Bronchial epithelial cell (primary cell): ENCODE measurements around the gene GRM5. TPM values are rescaled to one million over a fixed set of nuclear protein-coding genes. Genes with fewer than 3 reads are reported as not detected.
"Not testable (repeated sequence)": the region's sequence is repeated elsewhere in the genome, so short reads cannot be mapped to it uniquely, and the experiment has no call there.

Experiments used
- DNase-seq: peaks from one replicate; pipeline ENCODE4 v3.0.0-alpha.2; 2010; ENCODE audit warnings: low read depth
- FAIRE-seq: peaks from 2 replicates; lab custom pipeline; 2011; peaks lifted over from hg19 to GRCh38; lab: Jason Lieb, UNC
- H3K27me3 ChIP-seq: 2 replicates; pipeline ENCODE4 v1.5.1; 2011; ENCODE audit warnings: low read length; ENCODE audit not compliant: control insufficient read depth, insufficient read depth
- H3K36me3 ChIP-seq: 2 replicates; pipeline ENCODE4 v1.5.1; 2011; ENCODE audit warnings: low read length; ENCODE audit not compliant: control insufficient read depth, insufficient read depth
- H3K4me3 ChIP-seq: 2 replicates; pipeline ENCODE4 v1.5.1; 2011; ENCODE audit warnings: mild to moderate bottlenecking, low read depth, low read length, control low read depth
- CTCF ChIP-seq: IDR thresholded peaks from 2 replicates; pipeline ENCODE4 v1.5.1; 2011; ENCODE audit warnings: mild to moderate bottlenecking, moderate library complexity, low read length, control low read depth, inconsistent platforms; ENCODE audit not compliant: insufficient read depth, severe bottlenecking
- total RNA-seq: library from RNA; depleted of rRNA; stranded (reverse); fragments of >200 nt; gene quantifications from 2 replicates; pipeline ENCODE4 v1.2.1, GENCODE V29; 2014

The GRM5 gene
- total RNA-seq, 1 donor from 2014 or later, result not detected

GRCh38 chr11:88535916-88536547 lies 529.8 kb downstream of the GRM5 start:
- Histone ChIP-seq H3K36me3 (no peaks in the 10 kb centered on the region), H3K27me3 (no peaks in the 10 kb centered on the region), H3K4me3 (no peak overlapping the region)
- TF ChIP-seq CTCF, result no peak
- DNase-seq, result peak; percentile 97
- FAIRE-seq, result no peak

GRCh38 chr11:88535266-88535665 lies 530.5 kb downstream of the GRM5 start:
- TF ChIP-seq CTCF, result no peak
- Histone ChIP-seq H3K36me3 (no peaks in the 10 kb centered on the region), H3K27me3 (no peaks in the 10 kb centered on the region), H3K4me3 (no peak overlapping the region)
- DNase-seq (no peak), FAIRE-seq (no peak)

- not testable (repeated sequence) for DNase-seq, H3K27me3 ChIP-seq, H3K36me3 ChIP-seq, FAIRE-seq, H3K4me3 ChIP-seq
These were observed 531.1 kb downstream of the GRM5 start for GRCh38 chr11:88534706-88535105.

- TF ChIP-seq CTCF, result no peak
- no peaks in the 10 kb centered on the region for H3K36me3 ChIP-seq
- no peak overlapping the region for H3K4me3 ChIP-seq
- DNase-seq, result no peak
- FAIRE-seq, result no peak
- H3K27me3 ChIP-seq, result no peaks in the 10 kb centered on the region
These were observed 531.6 kb downstream of the GRM5 start for GRCh38 chr11:88534185-88534584.

- no peak overlapping the region for H3K4me3 ChIP-seq
- no peaks in the 10 kb centered on the region for H3K36me3 ChIP-seq
- TF ChIP-seq CTCF, result no peak
- H3K27me3 ChIP-seq, result no peaks in the 10 kb centered on the region
- FAIRE-seq, result no peak
- no peak for DNase-seq
These were observed 532.8 kb downstream of the GRM5 start for GRCh38 chr11:88533001-88533400.

GRCh38 chr11:88531831-88532230 lies 534.0 kb downstream of the GRM5 start:
- Histone ChIP-seq H3K36me3 (no peaks in the 10 kb centered on the region), H3K27me3 (no peaks in the 10 kb centered on the region), H3K4me3 (no peak overlapping the region)
- DNase-seq, result no peak
- TF ChIP-seq CTCF, result no peak
- FAIRE-seq, result no peak
